GM23248 (cell line): Measurements from ENCODE around the gene PXT1. TPM values are rescaled to one million over a fixed set of nuclear protein-coding genes. Genes with fewer than 3 reads are reported as not detected.

Source experiments
- DNase-seq: peaks from one replicate; pipeline ENCODE4 v3.0.0-alpha.2; 2015
- H2AFZ ChIP-seq: fragments of 200-600 bp; sonication (generic); 2 replicates; pipeline ENCODE4 v1.6.1; 2016; ENCODE audit warnings: antibody characterized with exemption
- H3F3A ChIP-seq: fragments of 200-600 bp; sonication (generic); 2 replicates; pipeline ENCODE4 v1.6.1; 2016; ENCODE audit warnings: mild to moderate bottlenecking, antibody characterized with exemption, mixed run types; ENCODE audit not compliant: insufficient read depth
- H3K27ac ChIP-seq: fragments of 200-600 bp; sonication (generic); 2 replicates; pipeline ENCODE4 v1.5.1; 2016; ENCODE audit warnings: mild to moderate bottlenecking
- H3K27me3 ChIP-seq: fragments of 200-600 bp; sonication (generic); replicated peaks from 2 replicates; pipeline ENCODE4 v1.6.1; 2016; ENCODE audit warnings: mild to moderate bottlenecking; ENCODE audit not compliant: insufficient read depth
- H3K36me3 ChIP-seq: fragments of 200-600 bp; sonication (generic); 2 replicates; pipeline ENCODE4 v1.6.1; 2016; ENCODE audit warnings: low read depth, mild to moderate bottlenecking
- H3K4me1 ChIP-seq: fragments of 200-600 bp; sonication (generic); 2 replicates; pipeline ENCODE4 v1.6.1; 2016; ENCODE audit warnings: mild to moderate bottlenecking; ENCODE audit not compliant: insufficient read depth
- H3K4me2 ChIP-seq: fragments of 200-600 bp; sonication (generic); one replicate; pipeline ENCODE4 v1.6.1; 2016; ENCODE audit warnings: mild to moderate bottlenecking; ENCODE audit not compliant: unreplicated experiment
- H3K4me3 ChIP-seq: fragments of 200-600 bp; sonication (generic); 2 replicates; pipeline ENCODE4 v1.5.1; 2016; ENCODE audit warnings: mild to moderate bottlenecking
- H3K79me2 ChIP-seq: fragments of 200-600 bp; sonication (generic); 2 replicates; pipeline ENCODE4 v1.6.1; 2016; ENCODE audit warnings: mild to moderate bottlenecking; ENCODE audit not compliant: insufficient read depth
- H3K9ac ChIP-seq: fragments of 200-600 bp; sonication (generic); 2 replicates; pipeline ENCODE4 v1.6.1; 2016; ENCODE audit warnings: mild to moderate bottlenecking
- H3K9me2 ChIP-seq: fragments of 200-600 bp; sonication (generic); 2 replicates; pipeline ENCODE4 v1.6.1; 2016; ENCODE audit warnings: mixed run types, mild to moderate bottlenecking, moderate library complexity; ENCODE audit not compliant: insufficient read depth
- H3K9me3 ChIP-seq: fragments of 200-600 bp; sonication (generic); one replicate; pipeline ENCODE4 v1.6.1; 2017; ENCODE audit warnings: low read depth
- H4K20me1 ChIP-seq: fragments of 200-600 bp; sonication (generic); 2 replicates; pipeline ENCODE4 v1.6.0; 2016; ENCODE audit not compliant: insufficient read depth
- EZH2 ChIP-seq: fragments of 200-600 bp; sonication (generic); IDR thresholded peaks from 2 replicates; pipeline ENCODE4 v1.6.1; 2018; ENCODE audit warnings: antibody characterized with exemption, mild to moderate bottlenecking; ENCODE audit not compliant: insufficient read depth, poor library complexity, severe bottlenecking
- EZH2phosphoT487 ChIP-seq: fragments of 200-600 bp; sonication (generic); IDR thresholded peaks from 2 replicates; pipeline ENCODE4 v1.6.1; 2018; ENCODE audit warnings: antibody characterized with exemption, moderate library complexity, mild to moderate bottlenecking, low read depth; ENCODE audit not compliant: insufficient read depth
- WGBS, 2 experiments: methylation state at CpG; one replicate each; pipeline ENCODE4 v1.1.6; 2015 to 2017; ENCODE audit warnings: low lambda C conversion rate in 2 of 2, low coverage in 1 of 2; ENCODE audit errors: missing lambda C conversion rate in 2 of 2; 5-methylcytosine and 5-hydroxymethylcytosine counted together
- in situ Hi-C: fragments of 300-500 bp; cut with MboI; formaldehyde crosslinking; loops from 2 replicates; pipeline ENCODE4 v1.15.0; 2020
- polyA plus RNA-seq: library from polyadenylated mRNA; unstranded; fragments of >200 nt; fragmentation: Nextera tagmentation; extraction: Ambion mirVana; gene quantifications from 2 replicates; pipeline ENCODE4 v1.2.1, GENCODE V29; 2016
- total RNA-seq: library from RNA; depleted of rRNA; stranded (reverse); fragments of >200 nt; shearing (Covaris generic); gene quantifications from 2 replicates; pipeline ENCODE4 v1.2.3, GENCODE V29; 2014

The PXT1 gene
- total and polyA plus RNA-seq, 2 experiments from 2014 or later = not detected

- Histone ChIP-seq H3K4me2 (peak overlapping the region; percentile 47), H3K27me3 (no peaks in the 10 kb centered on the region), H3K9ac (peak overlapping the region; percentile 45; the same call in 1 of the 2 replicates), H3K4me3 (peak overlapping the region; percentile 25; the same call in 1 of the 2 replicates), H3K79me2 (no peaks in the 10 kb centered on the region), H3K4me1 (peaks cover 20% of the 10 kb centered on the region), H3K36me3 (no peaks in the 10 kb centered on the region), H3K27ac (peak overlapping the region; percentile 77), H3F3A (peaks cover 22% of the 10 kb centered on the region), H4K20me1 (no peaks in the 10 kb centered on the region), H2AFZ (peak overlapping the region; percentile 15; the same call in 1 of the 2 replicates), H3K9me2 (no peaks in the 10 kb centered on the region), H3K9me3 (no peaks in the 10 kb centered on the region)
- TF ChIP-seq EZH2phosphoT487 = 0 out of 2 replicates have a peak, but pooled peaks have one; percentile 70
- no peak for TF ChIP-seq EZH2
- DNase-seq = peak; percentile 76
- WGBS, 2 experiments = 65 to 67% methylated on average over 15 of the region's 15 CpGs
- in situ Hi-C loops = no loop called here
Observed at GRCh38 chr6:36350681-36351571, 91.7 kb downstream of the PXT1 start.

GRCh38 chr6:36350082-36350481 is 92.6 kb downstream of the PXT1 start:
- DNase-seq = no peak
- H3K4me2 ChIP-seq = no peak overlapping the region
- H3K4me3 ChIP-seq = no peak overlapping the region
- peaks cover 22% of the 10 kb centered on the region for H3F3A ChIP-seq
- H3K27me3 ChIP-seq = no peaks in the 10 kb centered on the region
- H3K9ac ChIP-seq = no peak overlapping the region
- H3K36me3 ChIP-seq = no peaks in the 10 kb centered on the region
- in situ Hi-C loops = no loop called here
- no peaks in the 10 kb centered on the region for H3K9me3 ChIP-seq
- no peaks in the 10 kb centered on the region for H3K9me2 ChIP-seq
- WGBS, 2 experiments = 78 to 87% methylated on average over 4 of the region's 4 CpGs
- H2AFZ ChIP-seq = no peak overlapping the region
- TF ChIP-seq EZH2 (no peak), EZH2phosphoT487 (no peak)
- no peaks in the 10 kb centered on the region for H3K79me2 ChIP-seq
- H3K4me1 ChIP-seq = peaks cover 20% of the 10 kb centered on the region
- peak overlapping the region; percentile 77; the same call in 1 of the 2 replicates for H3K27ac ChIP-seq
- no peaks in the 10 kb centered on the region for H4K20me1 ChIP-seq

GRCh38 chr6:36349240-36349639 is 93.4 kb downstream of the PXT1 start:
- no peak overlapping the region for H3K27ac ChIP-seq
- no peaks in the 10 kb centered on the region for H3K79me2 ChIP-seq
- H3K27me3 ChIP-seq = no peaks in the 10 kb centered on the region
- H3K9ac ChIP-seq = no peak overlapping the region
- DNase-seq = no peak
- H3K4me3 ChIP-seq = no peak overlapping the region
- in situ Hi-C loops = no loop called here
- no peaks in the 10 kb centered on the region for H4K20me1 ChIP-seq
- no peak overlapping the region for H3K4me2 ChIP-seq
- H3K9me2 ChIP-seq = no peaks in the 10 kb centered on the region
- H2AFZ ChIP-seq = no peak overlapping the region
- H3K36me3 ChIP-seq = no peaks in the 10 kb centered on the region
- WGBS, 2 experiments = 84 to 89% methylated on average over 6 of the region's 6 CpGs
- no peak for TF ChIP-seq EZH2
- TF ChIP-seq EZH2phosphoT487 = no peak
- no peaks in the 10 kb centered on the region for H3K9me3 ChIP-seq
- peaks cover 20% of the 10 kb centered on the region for H3K4me1 ChIP-seq
- H3F3A ChIP-seq = peaks cover 22% of the 10 kb centered on the region

- H4K20me1 ChIP-seq = no peaks in the 10 kb centered on the region
- H3K36me3 ChIP-seq = no peaks in the 10 kb centered on the region
- TF ChIP-seq EZH2phosphoT487 (no peak), EZH2 (no peak)
- no peak overlapping the region for H3K27ac ChIP-seq
- H3K79me2 ChIP-seq = no peaks in the 10 kb centered on the region
- H3F3A ChIP-seq = peaks cover 18% of the 10 kb centered on the region
- in situ Hi-C loops = no loop called here
- no peak overlapping the region for H3K9ac ChIP-seq
- no peaks in the 10 kb centered on the region for H3K9me2 ChIP-seq
- no peak for DNase-seq
- WGBS, 2 experiments = 79 to 91% methylated on average over 4 of the region's 4 CpGs
- H2AFZ ChIP-seq = no peak overlapping the region
- no peak overlapping the region for H3K4me3 ChIP-seq
- peaks cover 20% of the 10 kb centered on the region for H3K4me1 ChIP-seq
- no peaks in the 10 kb centered on the region for H3K27me3 ChIP-seq
- H3K4me2 ChIP-seq = no peak overlapping the region
- no peaks in the 10 kb centered on the region for H3K9me3 ChIP-seq
Observed at GRCh38 chr6:36347621-36348020, 95.0 kb downstream of the PXT1 start.
